Brain pericyte (primary cell): ENCODE results near the gene TMEM80.
"Not testable (repeated sequence)": the region's sequence is repeated elsewhere in the genome, so short reads cannot be mapped to it uniquely, and the experiment has no call there.

ENCODE experiments used
- DNase-seq: peaks from one replicate; pipeline ENCODE4 v3.0.0-alpha.2; 2012; ENCODE audit warnings: low read depth, low spot score

TMEM80 gene

GRCh38 chr11:720642-721246 lies 25.1 kb downstream of the TMEM80 start:
- no peak for DNase-seq

GRCh38 chr11:721247-721740 lies 25.7 kb downstream of the TMEM80 start:
- no peak for DNase-seq

GRCh38 chr11:721741-722345 lies 26.2 kb downstream of the TMEM80 start:
- no peak for DNase-seq

GRCh38 chr11:722346-722811 lies 26.8 kb downstream of the TMEM80 start:
- no peak for DNase-seq

GRCh38 chr11:723120-723883 lies 27.7 kb downstream of the TMEM80 start:
- DNase-seq: no peak

- no peak for DNase-seq
Observed at GRCh38 chr11:724049-724777, 28.6 kb downstream of the TMEM80 start.

- no peak for DNase-seq
Observed at GRCh38 chr11:724778-725386, 29.3 kb downstream of the TMEM80 start.

GRCh38 chr11:725624-726202 lies 30.1 kb downstream of the TMEM80 start:
- no peak for DNase-seq

- no peak for DNase-seq
Observed at GRCh38 chr11:726278-727220, 30.9 kb downstream of the TMEM80 start.

GRCh38 chr11:727281-727701 lies 31.7 kb downstream of the TMEM80 start:
- DNase-seq: no peak

- DNase-seq: no peak
Observed at GRCh38 chr11:727859-728748, 32.5 kb downstream of the TMEM80 start.

GRCh38 chr11:728901-729491 lies 33.4 kb downstream of the TMEM80 start:
- DNase-seq: no peak

GRCh38 chr11:729492-730074 lies 34.0 kb downstream of the TMEM80 start:
- no peak for DNase-seq

- DNase-seq: no peak
Observed at GRCh38 chr11:733072-733471, 37.5 kb downstream of the TMEM80 start.

GRCh38 chr11:734541-734940 lies 38.9 kb downstream of the TMEM80 start:
- DNase-seq: not testable (repeated sequence)

- no peak for DNase-seq
Observed at GRCh38 chr11:737366-737765, 41.8 kb downstream of the TMEM80 start.

- DNase-seq: not testable (repeated sequence)
Observed at GRCh38 chr11:737899-738298, 42.3 kb downstream of the TMEM80 start.

GRCh38 chr11:742156-742546 lies 46.5 kb downstream of the TMEM80 start:
- no peak for DNase-seq
